Tibial nerve (tissue), 4 donors: ENCODE results near the gene DOK6.

Experiments
- CTCF ChIP-seq, 5 experiments: fragments of 200-600 bp in 3 of 5; fragments of 450-650 bp in 2 of 5; sonication (generic) in 3 of 5; IDR thresholded peaks; one replicate each; pipeline ENCODE4 v1.5.1; 2016 to 2019; ENCODE audit warnings: antibody characterized with exemption in 5 of 5, mild to moderate bottlenecking in 3 of 5, moderate library complexity in 2 of 5
- EP300 ChIP-seq, 2 donors: sonication (generic); formaldehyde crosslinking; IDR thresholded peaks; one replicate each; pipeline ENCODE4 v1.6.1; 2017; ENCODE audit warnings: antibody characterized with exemption in 2 of 2, mild to moderate bottlenecking in 1 of 2
- POLR2A ChIP-seq, 2 donors: fragments of 450-650 bp; IDR thresholded peaks; one replicate each; pipeline ENCODE4 v1.6.1; 2017; ENCODE audit warnings: antibody characterized with exemption in 2 of 2, mild to moderate bottlenecking in 2 of 2, moderate library complexity in 2 of 2

- TF ChIP-seq CTCF (IDR thresholded peaks at IDR 0.05), result no peak
- TF ChIP-seq EP300 (IDR thresholded peaks at IDR 0.05), result no peak
- no peak for TF ChIP-seq POLR2A (IDR thresholded peaks at IDR 0.05)
These were observed 173.7 kb downstream of the DOK6 start for GRCh38 chr18:69574401-69574800.
